ENCODE results near the gene SRF. TPM values are rescaled to one million over a fixed set of nuclear protein-coding genes. Genes with fewer than 3 reads are reported as not detected.

The SRF gene
- total RNA-seq, 4 donors from 2014 or later: 111 to 183 (median 153) TPM

- Histone ChIP-seq H3K9me3 (no peaks in the 10 kb centered on the region), H3K4me3 (no peak overlapping the region), H3K27ac (replicated peaks in 1 of 4) (no peak overlapping the region), H3K36me3 (no peaks in the 10 kb centered on the region), H3K4me1 (peaks cover 0 to 12% (median 10%) of the 10 kb centered on the region in 4 donors), H3K27me3 (no peaks in the 10 kb centered on the region)
- no peak for DNase-seq (ENCODE audit: extremely low spot score)
- TF ChIP-seq POLR2AphosphoS5 (IDR thresholded peaks at IDR 0.05) (no peak), CTCF (IDR thresholded peaks at IDR 0.05) (no peak), EP300 (IDR thresholded peaks at IDR 0.05) (no peak), POLR2A (IDR thresholded peaks at IDR 0.05; ENCODE audit: low read depth) (no peak)
- 45% methylated on average over 7 of the region's 7 CpGs for WGBS
- intact Hi-C loops (cut with DNase I): no loop called here
Observed at GRCh38 chr6:43150051-43150751, 20.9 kb upstream of the SRF start.

- no peak overlapping the region for H3K4me3 ChIP-seq
- H3K27ac ChIP-seq (replicated peaks in 1 of 4): no peak overlapping the region
- intact Hi-C loops (cut with DNase I): no loop called here
- TF ChIP-seq EP300 (IDR thresholded peaks at IDR 0.05) (no peak), CTCF (IDR thresholded peaks at IDR 0.05) (no peak), POLR2AphosphoS5 (IDR thresholded peaks at IDR 0.05) (no peak), POLR2A (IDR thresholded peaks at IDR 0.05; ENCODE audit: low read depth) (no peak)
- H3K4me1 ChIP-seq: no peaks in the 10 kb centered on the region
- no peaks in the 10 kb centered on the region for H3K27me3 ChIP-seq
- no peaks in the 10 kb centered on the region for H3K9me3 ChIP-seq
- WGBS: 93% methylated on average over 11 of the region's 11 CpGs
- DNase-seq (ENCODE audit: extremely low spot score): no peak
- peaks cover 0 to 4% (median 0%) of the 10 kb centered on the region in 4 donors for H3K36me3 ChIP-seq
Observed at GRCh38 chr6:43159599-43159998, 11.5 kb upstream of the SRF start.

- Histone ChIP-seq H3K9me3 (no peaks in the 10 kb centered on the region), H3K36me3 (peaks cover 0 to 4% (median 0%) of the 10 kb centered on the region in 4 donors), H3K27me3 (no peaks in the 10 kb centered on the region), H3K4me3 (no peak overlapping the region), H3K27ac (replicated peaks in 1 of 4) (no peak overlapping the region), H3K4me1 (no peaks in the 10 kb centered on the region)
- TF ChIP-seq POLR2A (IDR thresholded peaks at IDR 0.05; ENCODE audit: low read depth): no peak
- no peak for TF ChIP-seq EP300 (IDR thresholded peaks at IDR 0.05)
- no peak for DNase-seq (ENCODE audit: extremely low spot score)
- intact Hi-C loops (cut with DNase I): no loop called here
Observed at GRCh38 chr6:43163899-43164298, 7.2 kb upstream of the SRF start.

- peaks cover 26 to 36% (median 34%) of the 10 kb centered on the region in 4 donors for H3K4me1 ChIP-seq
- H3K27me3 ChIP-seq: no peaks in the 10 kb centered on the region
- under 1% methylated on average over 15 of the region's 18 CpGs for WGBS
- H3K9me3 ChIP-seq: no peaks in the 10 kb centered on the region
- H3K27ac ChIP-seq (replicated peaks in 1 of 4): peak overlapping the region; percentile 98 to 100 (median 99)
- peaks cover 3 to 5% (median 3%) of the 10 kb centered on the region in 4 donors for H3K36me3 ChIP-seq
- TF ChIP-seq EP300 (IDR thresholded peaks at IDR 0.05) (no peak), CTCF (IDR thresholded peaks at IDR 0.05) (no peak), POLR2AphosphoS5 (IDR thresholded peaks at IDR 0.05) (no peak), POLR2A (IDR thresholded peaks at IDR 0.05; ENCODE audit: low read depth) (no peak)
- DNase-seq (ENCODE audit: extremely low spot score): peak; percentile 94
- intact Hi-C loops (cut with DNase I): loop anchor here (10.0 kb wide), 1 partner anchor 344 kb away; the partner anchor contains the start of genes LRRC73, POLR1C and YIPF3
- H3K4me3 ChIP-seq: peak overlapping the region; percentile 88 to 96 (median 96)
Observed at GRCh38 chr6:43170417-43170930, 595 bp upstream of the SRF start.

- Histone ChIP-seq H3K27ac (replicated peaks in 1 of 4) (peak overlapping the region; percentile 98 to 100 (median 99)), H3K27me3 (no peaks in the 10 kb centered on the region), H3K4me1 (peaks cover 35 to 49% (median 45%) of the 10 kb centered on the region in 4 donors), H3K4me3 (peak overlapping the region; percentile 88 to 96 (median 96)), H3K9me3 (no peaks in the 10 kb centered on the region), H3K36me3 (peaks cover 15 to 18% (median 16%) of the 10 kb centered on the region in 4 donors)
- TF ChIP-seq CTCF (IDR thresholded peaks at IDR 0.05) (no peak), POLR2AphosphoS5 (IDR thresholded peaks at IDR 0.05) (no peak), EP300 (IDR thresholded peaks at IDR 0.05) (no peak), POLR2A (IDR thresholded peaks at IDR 0.05; ENCODE audit: low read depth) (no peak)
- WGBS: no CpG with 5 or more reads among the region's 57 CpGs
- DNase-seq (ENCODE audit: extremely low spot score): no peak
- intact Hi-C loops (cut with DNase I): loop anchor here (10.0 kb wide), 1 partner anchor 343 kb away; the partner anchor contains the start of genes LRRC73, POLR1C and YIPF3
Observed at GRCh38 chr6:43171707-43172103, 636 bp downstream of the SRF start.
